Endothelial cell of hepatic sinusoid (primary cell): Measurements from ENCODE around the gene CELSR1.
"Not testable (repeated sequence)": the region's sequence is repeated elsewhere in the genome, so short reads cannot be mapped to it uniquely, and the experiment has no call there.

Experiments used
- in situ Hi-C: cut with HindIII; loops from 2 replicates; pipeline ENCODE4 v1.10.0; 2017; ENCODE audit warnings: low sequenced_read_pairs

CELSR1 gene

GRCh38 chr22:46410291-46410808, 127.1 kb downstream of the CELSR1 start:
- in situ Hi-C loops = no loop called here

GRCh38 chr22:46409631-46410210, 127.7 kb downstream of the CELSR1 start:
- in situ Hi-C loops = no loop called here

- in situ Hi-C loops = no loop called here
Measured at GRCh38 chr22:46408568-46409506, 128.6 kb downstream of the CELSR1 start.

GRCh38 chr22:46407748-46408147, 129.7 kb downstream of the CELSR1 start:
- in situ Hi-C loops = no loop called here

- in situ Hi-C loops = no loop called here
Measured at GRCh38 chr22:46406791-46407190, 130.6 kb downstream of the CELSR1 start.

- in situ Hi-C loops = no loop called here
Measured at GRCh38 chr22:46406349-46406748, 131.1 kb downstream of the CELSR1 start.

- in situ Hi-C loops = no loop called here
Measured at GRCh38 chr22:46405901-46406300, 131.5 kb downstream of the CELSR1 start.

- in situ Hi-C loops = not testable (repeated sequence)
Measured at GRCh38 chr22:46403880-46404279, 133.5 kb downstream of the CELSR1 start.

GRCh38 chr22:46402505-46402904, 134.9 kb downstream of the CELSR1 start:
- in situ Hi-C loops = no loop called here

- in situ Hi-C loops = no loop called here
Measured at GRCh38 chr22:46401370-46401769, 136.1 kb downstream of the CELSR1 start.

- in situ Hi-C loops = no loop called here
Measured at GRCh38 chr22:46399251-46400024, 138.0 kb downstream of the CELSR1 start.

- in situ Hi-C loops = no loop called here
Measured at GRCh38 chr22:46397951-46398350, 139.5 kb downstream of the CELSR1 start.

- in situ Hi-C loops = no loop called here
Measured at GRCh38 chr22:46397514-46397913, 139.9 kb downstream of the CELSR1 start.

GRCh38 chr22:46397049-46397448, 140.4 kb downstream of the CELSR1 start:
- in situ Hi-C loops = not testable (repeated sequence)

- in situ Hi-C loops = no loop called here
Measured at GRCh38 chr22:46395145-46395544, 142.3 kb downstream of the CELSR1 start.

GRCh38 chr22:46394622-46395021, 142.8 kb downstream of the CELSR1 start:
- in situ Hi-C loops = no loop called here

GRCh38 chr22:46393873-46394272, 143.5 kb downstream of the CELSR1 start:
- in situ Hi-C loops = no loop called here

- in situ Hi-C loops = no loop called here
Measured at GRCh38 chr22:46392137-46392844, 145.1 kb downstream of the CELSR1 start.

- in situ Hi-C loops = no loop called here
Measured at GRCh38 chr22:46391486-46392136, 145.8 kb downstream of the CELSR1 start.

GRCh38 chr22:46390652-46391301, 146.6 kb downstream of the CELSR1 start:
- in situ Hi-C loops = no loop called here
